ENCODE results near the gene IER5L.

Gene IER5L

GRCh38 chr9:129143031-129143927, 34.8 kb downstream of the IER5L start:
- ChIA-PET CTCF (interaction anchor here (0.6 to 23.6 kb wide), 40 partner anchors 11 to 647 kb away, joined by 3 to 507 read pairs (median 4); partner anchors contain the start of genes C9orf50, NTMT1, PTPA and SH3GLB2), POLR2A (interaction anchor here (0.6 to 1.7 kb wide), 8 partner anchors 9 to 481 kb away, joined by 3 to 8 read pairs (median 4); partner anchors contain the start of genes DOLPP1, IER5L and PTPA)
- H3K27ac ChIP-seq (ENCODE audit: extremely low read depth, low read depth, low read length), result no peak overlapping the region
- H3K4me3 ChIP-seq (ENCODE audit: low read depth, low read length), result no peak overlapping the region
- no peaks in the 10 kb centered on the region for H3K9me3 ChIP-seq (ENCODE audit: control insufficient read depth, insufficient read depth, low read depth, low read length)
- peaks cover 13% of the 10 kb centered on the region for H3K4me1 ChIP-seq (ENCODE audit: control insufficient read depth, insufficient read depth, low read length)
- H3K36me3 ChIP-seq (ENCODE audit: control insufficient read depth in 2 of 2, insufficient read depth in 1 of 2, low read length in 2 of 2), result peaks cover 0 to 32% of the 10 kb centered on the region in 2 experiments; a peak in 2 of 3 replicates
- TF ChIP-seq ZNF654 (tag by site-specific recombination; IDR thresholded peaks at IDR 0.05; ENCODE audit: low read depth), result peak; percentile 32; the same call in 1 of the 2 replicates
- no peak for TF ChIP-seq ZNF600 (tag by site-specific recombination; IDR thresholded peaks at IDR 0.05)
- TF ChIP-seq ZIC2 (tag by site-specific recombination; IDR thresholded peaks at IDR 0.05), result no peak
- TF ChIP-seq SP7 (tag by site-specific recombination; IDR thresholded peaks at IDR 0.05), result 0 out of 2 replicates have a peak, but pooled peaks have one; percentile 12
- no peak for TF ChIP-seq ZNF280D (tag by site-specific recombination; IDR thresholded peaks at IDR 0.05)
- TF ChIP-seq ZNF792 (tag by site-specific recombination; IDR thresholded peaks at IDR 0.05), result no peak
- no peak for TF ChIP-seq ZNF274 (IDR thresholded peaks at IDR 0.05; ENCODE audit: low read length)
- no peak for TF ChIP-seq ZNF274 (tag by site-specific recombination; IDR thresholded peaks at IDR 0.05; ENCODE audit: borderline replicate concordance)
- TF ChIP-seq ZNF518A (tag by site-specific recombination; conservative IDR thresholded peaks at IDR 0.05; ENCODE audit: low read depth), result no peak
- TF ChIP-seq ZNF48 (tag by site-specific recombination; IDR thresholded peaks at IDR 0.05), result no peak
- TF ChIP-seq ZNF639 (tag by site-specific recombination; IDR thresholded peaks at IDR 0.05), result no peak
- no peak for TF ChIP-seq HOXA7 (CRISPR knock-in tag; IDR thresholded peaks at IDR 0.05; ENCODE audit: borderline replicate concordance)
- TF ChIP-seq CTCF (tag by site-specific recombination; IDR thresholded peaks at IDR 0.05), result peak; percentile 63
- peak; percentile 28; the same call in 1 of the 2 replicates for TF ChIP-seq IKZF3 (tag by site-specific recombination; IDR thresholded peaks at IDR 0.05)
- no peak for TF ChIP-seq ZNF354C (tag by site-specific recombination; IDR thresholded peaks at IDR 0.05; ENCODE audit: borderline replicate concordance, low read depth)
- no peak for TF ChIP-seq PRDM6 (tag by site-specific recombination; IDR thresholded peaks at IDR 0.05)
- no peak for TF ChIP-seq KLF1 (tag by site-specific recombination; IDR thresholded peaks at IDR 0.05)
- no peak for TF ChIP-seq ZNF37A (tag by site-specific recombination; IDR thresholded peaks at IDR 0.05)
- TF ChIP-seq ZNF621 (tag by site-specific recombination; IDR thresholded peaks at IDR 0.05), result no peak
- no peak for TF ChIP-seq SETDB1 (IDR thresholded peaks at IDR 0.05; ENCODE audit: insufficient read length, low read length)
- no peak for TF ChIP-seq ZNF292 (tag by site-specific recombination; IDR thresholded peaks at IDR 0.05; ENCODE audit: borderline replicate concordance, low read depth)
- TF ChIP-seq ZNF324 (tag by site-specific recombination; IDR thresholded peaks at IDR 0.05), result no peak
- no peak for TF ChIP-seq ZSCAN23 (tag by site-specific recombination; IDR thresholded peaks at IDR 0.05)
